ENCODE data around the gene GABRP.

Gene GABRP

GRCh38 chr5:170743876-170744212, 39.7 kb upstream of the GABRP start:
- H3K27me3 ChIP-seq (ENCODE audit: insufficient read depth, insufficient read length): peaks cover 5% of the 10 kb centered on the region
- no peaks in the 10 kb centered on the region for H3K9me3 ChIP-seq (ENCODE audit: insufficient read depth, low read length)
- TF ChIP-seq ZNF274 (IDR thresholded peaks at IDR 0.05; ENCODE audit: low read depth, low read length) (no peak), SUZ12 (IDR thresholded peaks at IDR 0.05; ENCODE audit: extremely low read depth, insufficient read depth, insufficient read length) (no peak), YY1 (IDR thresholded peaks at IDR 0.05; ENCODE audit: insufficient read depth, insufficient read length) (no peak)
- H3K4me3 ChIP-seq (ENCODE audit: insufficient read length, low read depth): no peak overlapping the region
- H3K36me3 ChIP-seq (ENCODE audit: insufficient read depth, insufficient read length, low read length): no peaks in the 10 kb centered on the region
- peaks cover 10% of the 10 kb centered on the region for H3K4me1 ChIP-seq (ENCODE audit: insufficient read depth, insufficient read length)
- peak overlapping the region; percentile 70 for H3K9ac ChIP-seq (ENCODE audit: insufficient read length, low read depth)
- no peak for DNase-seq (ENCODE audit: low read depth, low spot score)

GRCh38 chr5:170745481-170746071, 37.9 kb upstream of the GABRP start:
- H3K9me3 ChIP-seq (ENCODE audit: insufficient read depth, low read length): no peaks in the 10 kb centered on the region
- H3K9ac ChIP-seq (ENCODE audit: insufficient read length, low read depth): peak overlapping the region; percentile 74
- H3K4me1 ChIP-seq (ENCODE audit: insufficient read depth, insufficient read length): peaks cover 14% of the 10 kb centered on the region
- peak; percentile 79 for DNase-seq (ENCODE audit: low read depth, low spot score)
- TF ChIP-seq ZNF274 (IDR thresholded peaks at IDR 0.05; ENCODE audit: low read depth, low read length): no peak
- no peak for TF ChIP-seq SUZ12 (IDR thresholded peaks at IDR 0.05; ENCODE audit: extremely low read depth, insufficient read depth, insufficient read length)
- no peak for TF ChIP-seq YY1 (IDR thresholded peaks at IDR 0.05; ENCODE audit: insufficient read depth, insufficient read length)
- peaks cover 2% of the 10 kb centered on the region for H3K27me3 ChIP-seq (ENCODE audit: insufficient read depth, insufficient read length)
- H3K4me3 ChIP-seq (ENCODE audit: insufficient read length, low read depth): no peak overlapping the region
- H3K36me3 ChIP-seq (ENCODE audit: insufficient read depth, insufficient read length, low read length): no peaks in the 10 kb centered on the region

- DNase-seq (ENCODE audit: low read depth, low spot score): no peak
- H3K27me3 ChIP-seq (ENCODE audit: insufficient read depth, insufficient read length): no peaks in the 10 kb centered on the region
- no peak overlapping the region for H3K4me3 ChIP-seq (ENCODE audit: insufficient read length, low read depth)
- peaks cover 14% of the 10 kb centered on the region for H3K4me1 ChIP-seq (ENCODE audit: insufficient read depth, insufficient read length)
- H3K9me3 ChIP-seq (ENCODE audit: insufficient read depth, low read length): no peaks in the 10 kb centered on the region
- H3K9ac ChIP-seq (ENCODE audit: insufficient read length, low read depth): peak overlapping the region; percentile 24
- TF ChIP-seq ZNF274 (IDR thresholded peaks at IDR 0.05; ENCODE audit: low read depth, low read length): no peak
- no peak for TF ChIP-seq SUZ12 (IDR thresholded peaks at IDR 0.05; ENCODE audit: extremely low read depth, insufficient read depth, insufficient read length)
- no peak for TF ChIP-seq YY1 (IDR thresholded peaks at IDR 0.05; ENCODE audit: insufficient read depth, insufficient read length)
- H3K36me3 ChIP-seq (ENCODE audit: insufficient read depth, insufficient read length, low read length): no peaks in the 10 kb centered on the region
These were observed 37.2 kb upstream of the GABRP start for GRCh38 chr5:170746075-170746960.

- TF ChIP-seq ZNF274 (IDR thresholded peaks at IDR 0.05; ENCODE audit: low read depth, low read length): no peak
- no peak for TF ChIP-seq SUZ12 (IDR thresholded peaks at IDR 0.05; ENCODE audit: extremely low read depth, insufficient read depth, insufficient read length)
- no peak for TF ChIP-seq YY1 (IDR thresholded peaks at IDR 0.05; ENCODE audit: insufficient read depth, insufficient read length)
- H3K4me3 ChIP-seq (ENCODE audit: insufficient read length, low read depth): no peak overlapping the region
- no peaks in the 10 kb centered on the region for H3K36me3 ChIP-seq (ENCODE audit: insufficient read depth, insufficient read length, low read length)
- DNase-seq (ENCODE audit: low read depth, low spot score): no peak
- peaks cover 15% of the 10 kb centered on the region for H3K4me1 ChIP-seq (ENCODE audit: insufficient read depth, insufficient read length)
- H3K27me3 ChIP-seq (ENCODE audit: insufficient read depth, insufficient read length): no peaks in the 10 kb centered on the region
- H3K9me3 ChIP-seq (ENCODE audit: insufficient read depth, low read length): no peaks in the 10 kb centered on the region
- H3K9ac ChIP-seq (ENCODE audit: insufficient read length, low read depth): peak overlapping the region; percentile 24
These were observed 36.6 kb upstream of the GABRP start for GRCh38 chr5:170746961-170747340.

- Histone ChIP-seq H3K36me3 (ENCODE audit: insufficient read depth, insufficient read length, low read length) (no peaks in the 10 kb centered on the region), H3K27me3 (ENCODE audit: insufficient read depth, insufficient read length) (no peaks in the 10 kb centered on the region), H3K9ac (ENCODE audit: insufficient read length, low read depth) (no peak overlapping the region), H3K4me3 (ENCODE audit: insufficient read length, low read depth) (no peak overlapping the region), H3K4me1 (ENCODE audit: insufficient read depth, insufficient read length) (peaks cover 19% of the 10 kb centered on the region), H3K9me3 (ENCODE audit: insufficient read depth, low read length) (no peaks in the 10 kb centered on the region)
- DNase-seq (ENCODE audit: low read depth, low spot score): no peak
- TF ChIP-seq SUZ12 (IDR thresholded peaks at IDR 0.05; ENCODE audit: extremely low read depth, insufficient read depth, insufficient read length) (no peak), ZNF274 (IDR thresholded peaks at IDR 0.05; ENCODE audit: low read depth, low read length) (no peak), YY1 (IDR thresholded peaks at IDR 0.05; ENCODE audit: insufficient read depth, insufficient read length) (no peak)
These were observed 36.2 kb upstream of the GABRP start for GRCh38 chr5:170747357-170747756.

GRCh38 chr5:170747851-170748250, 35.7 kb upstream of the GABRP start:
- Histone ChIP-seq H3K4me3 (ENCODE audit: insufficient read length, low read depth) (no peak overlapping the region), H3K9me3 (ENCODE audit: insufficient read depth, low read length) (no peaks in the 10 kb centered on the region), H3K9ac (ENCODE audit: insufficient read length, low read depth) (no peak overlapping the region), H3K27me3 (ENCODE audit: insufficient read depth, insufficient read length) (no peaks in the 10 kb centered on the region), H3K4me1 (ENCODE audit: insufficient read depth, insufficient read length) (peaks cover 22% of the 10 kb centered on the region), H3K36me3 (ENCODE audit: insufficient read depth, insufficient read length, low read length) (no peaks in the 10 kb centered on the region)
- TF ChIP-seq YY1 (IDR thresholded peaks at IDR 0.05; ENCODE audit: insufficient read depth, insufficient read length) (no peak), SUZ12 (IDR thresholded peaks at IDR 0.05; ENCODE audit: extremely low read depth, insufficient read depth, insufficient read length) (no peak), ZNF274 (IDR thresholded peaks at IDR 0.05; ENCODE audit: low read depth, low read length) (no peak)
- no peak for DNase-seq (ENCODE audit: low read depth, low spot score)

- DNase-seq (ENCODE audit: low read depth, low spot score): no peak
- H3K27me3 ChIP-seq (ENCODE audit: insufficient read depth, insufficient read length): no peaks in the 10 kb centered on the region
- H3K36me3 ChIP-seq (ENCODE audit: insufficient read depth, insufficient read length, low read length): no peaks in the 10 kb centered on the region
- H3K9ac ChIP-seq (ENCODE audit: insufficient read length, low read depth): no peak overlapping the region
- no peak overlapping the region for H3K4me3 ChIP-seq (ENCODE audit: insufficient read length, low read depth)
- H3K9me3 ChIP-seq (ENCODE audit: insufficient read depth, low read length): no peaks in the 10 kb centered on the region
- H3K4me1 ChIP-seq (ENCODE audit: insufficient read depth, insufficient read length): peaks cover 22% of the 10 kb centered on the region
- TF ChIP-seq SUZ12 (IDR thresholded peaks at IDR 0.05; ENCODE audit: extremely low read depth, insufficient read depth, insufficient read length) (no peak), YY1 (IDR thresholded peaks at IDR 0.05; ENCODE audit: insufficient read depth, insufficient read length) (no peak), ZNF274 (IDR thresholded peaks at IDR 0.05; ENCODE audit: low read depth, low read length) (no peak)
These were observed 34.5 kb upstream of the GABRP start for GRCh38 chr5:170748951-170749471.
